ENCODE data around the gene KIF21B. TPM values are rescaled to one million over a fixed set of nuclear protein-coding genes. Genes with fewer than 3 reads are reported as not detected.

The KIF21B gene
- total RNA-seq, 6 experiments from 2014 or later, result not detected

DNA sequence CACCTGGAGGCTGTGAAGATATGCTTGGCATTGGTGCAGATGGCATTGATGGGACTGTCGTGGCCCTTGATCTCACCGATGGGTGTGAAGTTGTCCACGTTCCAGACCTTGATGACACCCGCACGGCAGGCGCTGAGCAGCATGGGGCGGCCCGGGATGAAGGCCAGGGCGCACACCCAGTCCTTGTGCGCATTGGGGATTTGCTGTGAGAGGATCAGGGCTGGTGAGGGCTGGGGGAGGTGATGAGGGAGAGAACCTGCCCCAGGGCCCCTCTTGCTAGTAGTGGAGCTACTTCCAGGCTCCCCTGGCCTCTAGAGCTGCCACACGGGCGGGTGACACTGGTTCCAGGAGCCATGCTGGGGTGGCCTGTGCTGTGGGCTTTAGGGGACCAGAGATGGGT, 48.8 kb downstream of the KIF21B start:
- no peak for DNase-seq
- TF ChIP-seq, protein P1, sequence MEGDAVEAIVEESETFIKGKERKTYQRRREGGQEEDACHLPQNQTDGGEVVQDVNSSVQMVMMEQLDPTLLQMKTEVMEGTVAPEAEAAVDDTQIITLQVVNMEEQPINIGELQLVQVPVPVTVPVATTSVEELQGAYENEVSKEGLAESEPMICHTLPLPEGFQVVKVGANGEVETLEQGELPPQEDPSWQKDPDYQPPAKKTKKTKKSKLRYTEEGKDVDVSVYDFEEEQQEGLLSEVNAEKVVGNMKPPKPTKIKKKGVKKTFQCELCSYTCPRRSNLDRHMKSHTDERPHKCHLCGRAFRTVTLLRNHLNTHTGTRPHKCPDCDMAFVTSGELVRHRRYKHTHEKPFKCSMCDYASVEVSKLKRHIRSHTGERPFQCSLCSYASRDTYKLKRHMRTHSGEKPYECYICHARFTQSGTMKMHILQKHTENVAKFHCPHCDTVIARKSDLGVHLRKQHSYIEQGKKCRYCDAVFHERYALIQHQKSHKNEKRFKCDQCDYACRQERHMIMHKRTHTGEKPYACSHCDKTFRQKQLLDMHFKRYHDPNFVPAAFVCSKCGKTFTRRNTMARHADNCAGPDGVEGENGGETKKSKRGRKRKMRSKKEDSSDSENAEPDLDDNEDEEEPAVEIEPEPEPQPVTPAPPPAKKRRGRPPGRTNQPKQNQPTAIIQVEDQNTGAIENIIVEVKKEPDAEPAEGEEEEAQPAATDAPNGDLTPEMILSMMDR (IDR thresholded peaks at IDR 0.05), result no peak

DNA sequence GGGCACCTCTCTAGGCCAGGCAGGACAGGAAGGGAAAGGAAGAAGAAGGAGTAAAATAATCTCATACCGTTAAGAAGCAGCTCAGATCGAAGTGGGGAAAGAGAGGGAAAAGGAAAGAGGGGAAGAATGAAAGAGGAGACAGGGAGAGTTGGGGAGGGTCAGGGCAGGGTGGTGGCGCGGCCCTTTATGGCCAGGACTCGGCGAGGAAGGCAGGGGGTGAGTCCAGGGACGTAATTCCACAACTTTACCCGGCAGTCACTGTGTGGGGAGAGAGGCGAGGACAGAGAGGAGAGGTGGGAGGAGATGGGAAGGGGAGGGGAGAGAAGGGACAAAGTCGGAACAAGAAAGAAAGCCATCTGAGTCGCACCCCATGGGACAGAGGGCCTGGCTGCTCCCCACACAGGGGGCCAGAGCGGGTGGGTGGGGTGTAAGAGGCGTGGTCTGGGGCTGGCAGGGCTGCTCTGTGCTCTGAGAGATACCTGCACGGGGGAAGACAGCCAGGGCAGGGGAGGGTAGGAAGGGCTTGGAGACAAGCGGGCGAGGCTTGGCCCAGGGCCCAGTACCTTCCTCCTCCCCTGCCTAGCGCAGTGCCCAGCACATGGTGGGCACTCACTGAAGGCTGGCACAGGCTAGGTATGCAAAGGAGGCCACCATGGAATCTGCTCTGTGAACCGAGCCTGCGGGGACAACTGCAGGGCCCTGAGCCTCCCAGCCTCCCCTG, 49.4 kb downstream of the KIF21B start:
- DNase-seq, result no peak

More for the DNA sequence above, 48.8 kb downstream of the KIF21B start:
- Mint-ChIP-seq H3K4me1 (ENCODE audit: low read depth) (no peaks in the 10 kb centered on the region), H3K4me3 (no peak overlapping the region), H3K9me3 (no peaks in the 10 kb centered on the region), H3K27ac (no peak overlapping the region), H3K36me3 (ENCODE audit: low read depth) (no peaks in the 10 kb centered on the region), H3K27me3 (ENCODE audit: insufficient read depth) (peaks cover 19% of the 10 kb centered on the region)

DNA sequence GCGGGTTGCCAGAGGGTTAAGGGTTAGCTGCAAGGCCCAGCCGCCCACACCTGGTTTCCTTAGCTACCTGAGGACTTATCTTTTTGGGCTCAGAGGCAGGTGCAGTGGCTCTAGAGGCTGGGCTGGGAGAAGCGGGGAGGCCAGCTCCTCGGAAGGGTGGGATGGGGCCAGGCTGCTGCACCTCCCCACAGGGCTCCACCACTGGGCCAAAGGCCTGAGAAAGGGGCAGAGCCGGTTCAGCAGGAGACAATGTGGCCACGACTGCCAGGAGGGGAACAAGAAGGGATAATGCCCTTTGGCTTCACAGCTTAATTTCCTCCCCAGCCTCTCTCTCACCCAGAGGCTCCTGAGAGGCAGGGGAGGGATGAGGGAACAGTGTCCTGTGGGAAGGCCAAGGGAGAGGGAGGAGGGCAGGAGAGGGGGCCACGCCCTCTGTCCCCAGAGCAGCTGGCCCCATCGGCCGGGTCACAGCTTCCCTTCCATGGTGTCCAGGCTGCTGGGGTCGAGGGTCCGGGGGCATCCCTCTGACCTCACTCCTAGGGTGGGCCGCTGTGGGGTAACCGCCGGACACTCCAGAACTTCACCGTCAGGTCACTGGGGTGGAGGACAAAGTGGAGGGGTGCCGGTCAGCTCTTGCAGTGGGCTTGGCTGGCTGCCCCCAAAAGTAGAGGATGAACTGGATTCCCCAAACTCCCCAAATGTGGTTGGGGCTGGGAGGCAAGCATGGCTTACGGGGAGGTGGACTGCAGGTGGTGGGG, 50.4 kb downstream of the KIF21B start:
- H3K27ac Mint-ChIP-seq, result no peak overlapping the region

More for the DNA sequence above, 49.4 kb downstream of the KIF21B start:
- H3K4me3 Mint-ChIP-seq, result no peak overlapping the region
- no peaks in the 10 kb centered on the region for H3K9me3 Mint-ChIP-seq
- no peaks in the 10 kb centered on the region for H3K36me3 Mint-ChIP-seq (ENCODE audit: low read depth)
- no peaks in the 10 kb centered on the region for H3K4me1 Mint-ChIP-seq (ENCODE audit: low read depth)
- H3K27ac Mint-ChIP-seq, result no peak overlapping the region
- TF ChIP-seq, protein P1 (IDR thresholded peaks at IDR 0.05), result no peak
- peaks cover 24% of the 10 kb centered on the region for H3K27me3 Mint-ChIP-seq (ENCODE audit: insufficient read depth)

DNA sequence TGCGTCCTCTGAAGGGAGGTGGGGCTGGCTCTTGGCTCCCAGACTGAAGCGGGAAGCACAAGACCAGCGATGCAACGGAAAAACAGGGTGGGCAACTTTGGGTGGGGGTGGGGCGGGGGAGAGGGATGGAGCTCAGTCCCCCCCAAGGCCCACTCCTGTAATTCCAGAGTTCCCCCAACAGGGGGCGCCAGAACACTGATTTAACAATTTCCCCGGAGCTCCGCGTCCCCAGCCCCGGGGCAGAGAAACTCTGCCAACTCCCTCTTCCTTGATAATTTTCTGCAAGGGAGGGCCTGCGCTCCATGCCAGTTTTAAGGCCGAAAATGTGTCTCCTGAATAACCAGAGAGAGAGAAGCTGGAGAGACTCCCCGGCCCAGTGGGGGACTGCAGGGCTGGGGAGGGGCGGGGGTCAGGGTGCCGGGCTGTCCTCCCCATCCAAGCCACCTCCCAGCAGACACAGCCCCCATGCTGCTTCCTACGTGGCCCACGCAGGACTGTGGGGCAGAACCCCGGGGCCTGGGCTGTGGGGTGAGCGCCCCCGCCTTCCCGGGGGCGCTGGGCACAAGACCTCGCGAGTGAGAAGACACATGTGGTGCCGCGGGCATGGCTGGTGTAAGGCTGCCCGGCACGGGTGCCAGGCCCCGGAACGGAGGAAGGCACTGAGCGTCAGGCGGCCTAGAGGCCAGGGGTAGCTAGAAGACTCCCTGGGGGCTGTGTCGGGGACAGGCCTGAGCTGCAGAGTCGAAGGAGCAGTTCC, 51.4 kb downstream of the KIF21B start:
- TF ChIP-seq, protein P1 (IDR thresholded peaks at IDR 0.05), result peak; percentile 98
- Mint-ChIP-seq H3K4me1 (ENCODE audit: low read depth) (no peaks in the 10 kb centered on the region), H3K4me3 (no peak overlapping the region), H3K27ac (no peak overlapping the region), H3K9me3 (no peaks in the 10 kb centered on the region), H3K36me3 (ENCODE audit: low read depth) (no peaks in the 10 kb centered on the region), H3K27me3 (ENCODE audit: insufficient read depth) (peaks cover 34% of the 10 kb centered on the region)
- DNase-seq, result peak; percentile 28

More for the DNA sequence above, 50.4 kb downstream of the KIF21B start:
- H3K9me3 Mint-ChIP-seq, result no peaks in the 10 kb centered on the region
- no peaks in the 10 kb centered on the region for H3K36me3 Mint-ChIP-seq (ENCODE audit: low read depth)
- DNase-seq, result no peak
- H3K27me3 Mint-ChIP-seq (ENCODE audit: insufficient read depth), result peaks cover 31% of the 10 kb centered on the region
- H3K4me3 Mint-ChIP-seq, result no peak overlapping the region
- TF ChIP-seq, protein P1 (IDR thresholded peaks at IDR 0.05), result no peak
- H3K4me1 Mint-ChIP-seq (ENCODE audit: low read depth), result no peaks in the 10 kb centered on the region

DNA sequence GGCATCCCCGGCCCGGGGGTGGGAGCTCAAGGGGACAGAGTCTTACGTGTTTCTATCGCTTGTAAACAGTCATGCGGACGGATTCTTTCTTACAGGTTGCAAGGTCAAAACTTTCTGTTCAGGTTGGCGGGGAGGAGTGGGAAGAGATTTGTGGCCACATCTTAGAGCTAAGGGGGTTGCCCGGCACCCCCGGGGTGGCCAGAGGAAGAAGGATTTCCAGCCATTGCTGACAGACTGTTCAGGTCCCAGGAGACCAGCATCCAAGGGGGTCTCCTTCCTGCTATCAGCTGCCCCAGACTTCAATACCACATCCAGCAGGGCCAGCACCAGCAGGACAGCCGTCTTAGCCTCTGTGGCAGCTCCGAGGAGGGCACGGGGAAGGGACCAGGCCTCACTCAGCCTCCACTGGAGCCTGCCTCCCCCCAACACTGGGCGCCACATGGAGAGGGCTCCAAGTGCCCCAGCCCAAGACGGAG, 52.0 kb downstream of the KIF21B start:
- no peaks in the 10 kb centered on the region for H3K9me3 Mint-ChIP-seq
- no peaks in the 10 kb centered on the region for H3K4me1 Mint-ChIP-seq (ENCODE audit: low read depth)
- no peaks in the 10 kb centered on the region for H3K36me3 Mint-ChIP-seq (ENCODE audit: low read depth)
- no peak overlapping the region for H3K27ac Mint-ChIP-seq
- DNase-seq, result no peak
- TF ChIP-seq, protein P1 (IDR thresholded peaks at IDR 0.05), result no peak
- H3K4me3 Mint-ChIP-seq, result no peak overlapping the region
- peaks cover 35% of the 10 kb centered on the region for H3K27me3 Mint-ChIP-seq (ENCODE audit: insufficient read depth)

All from HFFc6 (cell line).